ENCODE data around the gene CTSE. TPM values are rescaled to one million over a fixed set of nuclear protein-coding genes. Genes with fewer than 3 reads are reported as not detected.

The CTSE gene
- total RNA-seq, 1 donor from 2014 or later = not detected

DNA sequence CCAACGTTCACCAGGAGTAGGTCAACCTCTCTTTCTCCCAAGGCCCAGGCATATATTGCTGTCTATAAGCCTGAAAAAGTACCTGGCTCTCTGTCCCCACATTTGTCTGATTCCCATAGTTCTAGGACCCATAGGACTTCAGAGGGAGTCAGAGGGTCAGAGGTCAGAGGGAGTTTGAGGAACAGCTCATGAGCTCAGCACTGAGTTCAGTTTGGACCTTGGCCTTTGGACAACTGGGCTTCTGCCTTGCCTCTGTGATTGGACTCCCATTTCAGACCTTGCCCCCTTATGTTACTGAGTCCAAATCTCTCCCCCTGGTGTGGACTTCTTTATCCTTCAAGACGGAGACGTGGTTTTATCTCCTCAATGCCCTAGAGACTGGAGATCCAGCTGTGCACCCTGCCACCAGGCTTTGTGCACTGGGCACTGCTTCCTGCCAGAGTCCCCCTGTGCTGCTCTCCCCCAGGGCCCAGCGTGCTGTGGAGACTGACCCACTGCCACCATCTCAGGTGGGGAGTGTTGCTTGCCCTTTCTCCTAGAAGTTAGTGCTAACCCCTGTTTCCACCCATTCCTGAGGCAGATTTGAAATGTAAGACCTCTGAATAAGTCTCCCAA, 3.2 kb downstream of the CTSE start:
- TF ChIP-seq, protein P1, sequence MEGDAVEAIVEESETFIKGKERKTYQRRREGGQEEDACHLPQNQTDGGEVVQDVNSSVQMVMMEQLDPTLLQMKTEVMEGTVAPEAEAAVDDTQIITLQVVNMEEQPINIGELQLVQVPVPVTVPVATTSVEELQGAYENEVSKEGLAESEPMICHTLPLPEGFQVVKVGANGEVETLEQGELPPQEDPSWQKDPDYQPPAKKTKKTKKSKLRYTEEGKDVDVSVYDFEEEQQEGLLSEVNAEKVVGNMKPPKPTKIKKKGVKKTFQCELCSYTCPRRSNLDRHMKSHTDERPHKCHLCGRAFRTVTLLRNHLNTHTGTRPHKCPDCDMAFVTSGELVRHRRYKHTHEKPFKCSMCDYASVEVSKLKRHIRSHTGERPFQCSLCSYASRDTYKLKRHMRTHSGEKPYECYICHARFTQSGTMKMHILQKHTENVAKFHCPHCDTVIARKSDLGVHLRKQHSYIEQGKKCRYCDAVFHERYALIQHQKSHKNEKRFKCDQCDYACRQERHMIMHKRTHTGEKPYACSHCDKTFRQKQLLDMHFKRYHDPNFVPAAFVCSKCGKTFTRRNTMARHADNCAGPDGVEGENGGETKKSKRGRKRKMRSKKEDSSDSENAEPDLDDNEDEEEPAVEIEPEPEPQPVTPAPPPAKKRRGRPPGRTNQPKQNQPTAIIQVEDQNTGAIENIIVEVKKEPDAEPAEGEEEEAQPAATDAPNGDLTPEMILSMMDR (conservative IDR thresholded peaks at IDR 0.05; ENCODE audit: low read depth, low read length) = no peak
- no peak overlapping the region for H3K4me3 ChIP-seq (ENCODE audit: low read depth, low read length)
- DNase-seq (ENCODE audit: low read depth) = no peak

DNA sequence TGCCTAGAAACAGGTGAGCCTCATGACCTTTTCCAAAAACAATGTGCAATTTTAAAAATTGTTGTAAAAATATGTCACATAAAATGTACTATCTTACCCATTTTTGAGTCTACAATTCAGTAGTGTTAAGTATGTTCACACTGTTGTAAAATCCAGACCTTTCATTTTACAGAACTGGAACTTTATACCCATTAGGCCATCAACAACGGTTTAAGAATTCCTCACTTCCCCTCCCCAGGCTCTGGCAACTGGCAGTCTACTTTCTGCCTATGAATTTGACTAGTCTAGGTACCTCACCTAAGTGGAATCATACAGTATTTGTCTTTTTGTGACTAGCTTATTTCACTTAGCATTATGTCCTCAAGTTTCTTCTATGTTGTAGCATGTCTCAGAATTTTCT, 8.6 kb downstream of the CTSE start:
- TF ChIP-seq, protein P1 (conservative IDR thresholded peaks at IDR 0.05; ENCODE audit: low read depth, low read length) = no peak
- H3K4me3 ChIP-seq (ENCODE audit: low read depth, low read length) = no peak overlapping the region
- no peak for DNase-seq (ENCODE audit: low read depth)

GRCh38 chr1:206014601-206015000, 9.1 kb downstream of the CTSE start:
- no peak overlapping the region for H3K4me3 ChIP-seq (ENCODE audit: low read depth, low read length)
- DNase-seq (ENCODE audit: low read depth) = no peak
- TF ChIP-seq, protein P1 (conservative IDR thresholded peaks at IDR 0.05; ENCODE audit: low read depth, low read length) = no peak

DNA sequence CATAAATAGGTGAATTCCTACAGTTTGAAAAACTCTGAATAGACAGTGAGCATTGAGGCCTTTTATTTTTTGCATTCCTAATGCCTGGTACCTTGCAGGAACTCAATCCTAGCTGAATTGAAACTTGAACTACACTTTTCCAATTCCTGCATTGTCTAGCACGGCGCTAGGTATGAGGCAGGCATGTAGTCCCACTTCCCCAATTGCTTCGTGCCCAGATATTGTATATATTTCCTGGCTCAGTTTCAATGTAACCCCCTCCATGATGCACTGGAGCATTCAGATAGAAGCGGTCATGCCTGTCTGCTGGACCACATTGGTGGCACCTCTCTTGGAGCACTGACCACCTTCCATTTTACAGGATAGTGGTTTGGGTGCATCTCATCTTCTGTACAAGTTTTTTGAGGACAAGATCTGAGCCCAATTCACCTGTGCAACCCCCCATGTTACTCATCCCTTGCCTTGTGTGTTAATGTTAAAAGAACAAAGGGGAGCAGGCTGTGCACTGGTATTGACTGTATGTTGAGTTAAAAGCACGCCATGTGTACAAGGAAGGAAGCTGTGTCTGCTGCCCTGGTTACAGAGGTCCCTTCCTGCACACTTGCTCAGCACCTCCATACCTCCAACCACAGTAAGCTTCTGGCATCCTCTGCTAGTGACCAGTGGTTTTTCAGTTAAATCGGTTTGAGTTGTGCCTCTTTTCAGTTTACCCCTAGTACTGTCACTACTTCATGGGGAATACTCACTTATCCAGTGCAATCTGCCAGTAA, 10.5 kb downstream of the CTSE start:
- DNase-seq (ENCODE audit: low read depth) = no peak
- H3K4me3 ChIP-seq (ENCODE audit: low read depth, low read length) = no peak overlapping the region
- TF ChIP-seq, protein P1 (conservative IDR thresholded peaks at IDR 0.05; ENCODE audit: low read depth, low read length) = no peak

- DNase-seq (ENCODE audit: low read depth) = no peak
- TF ChIP-seq, protein P1 (conservative IDR thresholded peaks at IDR 0.05; ENCODE audit: low read depth, low read length) = no peak
- no peak overlapping the region for H3K4me3 ChIP-seq (ENCODE audit: low read depth, low read length)
Observed at GRCh38 chr1:206012086-206012859, 11.4 kb downstream of the CTSE start.

- no peak for DNase-seq (ENCODE audit: low read depth)
- TF ChIP-seq, protein P1 (conservative IDR thresholded peaks at IDR 0.05; ENCODE audit: low read depth, low read length) = no peak
Observed at GRCh38 chr1:206011057-206011456, 12.6 kb downstream of the CTSE start.

More at GRCh38 chr1:206011057-206011456, 12.6 kb downstream of the CTSE start:
- no peak overlapping the region for H3K4me3 ChIP-seq (ENCODE audit: low read depth, low read length)

Measured in epithelial cell of proximal tubule (primary cell).